ENCODE results near the gene ZIK1. TPM values are rescaled to one million over a fixed set of nuclear protein-coding genes. Genes with fewer than 3 reads are reported as not detected.
A peak's percentile ranks its signal among the peaks of the same experiment; 100 is the strongest.

The ZIK1 gene
- total and polyA plus RNA-seq, 2 of the 8 experiments (the other 6 are each of a cell fraction or from before 2014, with no cell fraction given), result 19.4 to 36.5 TPM

DNA sequence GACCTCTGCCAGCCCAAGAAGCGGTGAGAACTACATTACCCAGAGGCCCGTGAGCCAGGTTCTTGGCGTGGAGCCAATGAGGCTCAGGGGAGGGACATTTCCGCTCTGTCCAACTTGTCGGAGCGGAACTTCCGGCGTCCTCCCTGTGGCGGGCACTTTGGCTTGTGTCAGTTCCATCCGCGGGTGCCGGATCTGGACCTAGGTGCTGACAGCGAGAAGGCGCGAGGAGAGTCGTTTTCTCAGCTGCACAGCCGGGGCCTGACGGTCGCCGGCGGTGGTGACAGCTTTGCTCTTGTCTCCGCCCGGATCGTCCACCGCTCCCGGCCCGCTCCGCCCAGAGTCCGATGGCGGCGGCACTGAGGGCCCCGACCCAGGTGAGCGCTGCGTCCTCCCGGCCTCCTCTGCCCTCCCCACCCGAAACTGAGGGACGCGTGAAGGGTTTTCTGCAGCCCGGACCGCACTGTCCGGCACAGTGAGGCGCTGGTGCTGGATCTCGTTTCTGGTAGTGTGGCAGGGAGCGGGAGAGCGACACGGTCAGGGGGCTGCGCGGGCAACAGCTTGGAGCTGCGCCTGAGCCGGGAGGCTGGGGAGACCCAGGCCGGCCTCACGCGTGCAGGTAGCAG is 15.9 kb downstream of the ZIK1 start, which contains the start of gene ZNF530 (continued):
- TF ChIP-seq, protein P1, sequence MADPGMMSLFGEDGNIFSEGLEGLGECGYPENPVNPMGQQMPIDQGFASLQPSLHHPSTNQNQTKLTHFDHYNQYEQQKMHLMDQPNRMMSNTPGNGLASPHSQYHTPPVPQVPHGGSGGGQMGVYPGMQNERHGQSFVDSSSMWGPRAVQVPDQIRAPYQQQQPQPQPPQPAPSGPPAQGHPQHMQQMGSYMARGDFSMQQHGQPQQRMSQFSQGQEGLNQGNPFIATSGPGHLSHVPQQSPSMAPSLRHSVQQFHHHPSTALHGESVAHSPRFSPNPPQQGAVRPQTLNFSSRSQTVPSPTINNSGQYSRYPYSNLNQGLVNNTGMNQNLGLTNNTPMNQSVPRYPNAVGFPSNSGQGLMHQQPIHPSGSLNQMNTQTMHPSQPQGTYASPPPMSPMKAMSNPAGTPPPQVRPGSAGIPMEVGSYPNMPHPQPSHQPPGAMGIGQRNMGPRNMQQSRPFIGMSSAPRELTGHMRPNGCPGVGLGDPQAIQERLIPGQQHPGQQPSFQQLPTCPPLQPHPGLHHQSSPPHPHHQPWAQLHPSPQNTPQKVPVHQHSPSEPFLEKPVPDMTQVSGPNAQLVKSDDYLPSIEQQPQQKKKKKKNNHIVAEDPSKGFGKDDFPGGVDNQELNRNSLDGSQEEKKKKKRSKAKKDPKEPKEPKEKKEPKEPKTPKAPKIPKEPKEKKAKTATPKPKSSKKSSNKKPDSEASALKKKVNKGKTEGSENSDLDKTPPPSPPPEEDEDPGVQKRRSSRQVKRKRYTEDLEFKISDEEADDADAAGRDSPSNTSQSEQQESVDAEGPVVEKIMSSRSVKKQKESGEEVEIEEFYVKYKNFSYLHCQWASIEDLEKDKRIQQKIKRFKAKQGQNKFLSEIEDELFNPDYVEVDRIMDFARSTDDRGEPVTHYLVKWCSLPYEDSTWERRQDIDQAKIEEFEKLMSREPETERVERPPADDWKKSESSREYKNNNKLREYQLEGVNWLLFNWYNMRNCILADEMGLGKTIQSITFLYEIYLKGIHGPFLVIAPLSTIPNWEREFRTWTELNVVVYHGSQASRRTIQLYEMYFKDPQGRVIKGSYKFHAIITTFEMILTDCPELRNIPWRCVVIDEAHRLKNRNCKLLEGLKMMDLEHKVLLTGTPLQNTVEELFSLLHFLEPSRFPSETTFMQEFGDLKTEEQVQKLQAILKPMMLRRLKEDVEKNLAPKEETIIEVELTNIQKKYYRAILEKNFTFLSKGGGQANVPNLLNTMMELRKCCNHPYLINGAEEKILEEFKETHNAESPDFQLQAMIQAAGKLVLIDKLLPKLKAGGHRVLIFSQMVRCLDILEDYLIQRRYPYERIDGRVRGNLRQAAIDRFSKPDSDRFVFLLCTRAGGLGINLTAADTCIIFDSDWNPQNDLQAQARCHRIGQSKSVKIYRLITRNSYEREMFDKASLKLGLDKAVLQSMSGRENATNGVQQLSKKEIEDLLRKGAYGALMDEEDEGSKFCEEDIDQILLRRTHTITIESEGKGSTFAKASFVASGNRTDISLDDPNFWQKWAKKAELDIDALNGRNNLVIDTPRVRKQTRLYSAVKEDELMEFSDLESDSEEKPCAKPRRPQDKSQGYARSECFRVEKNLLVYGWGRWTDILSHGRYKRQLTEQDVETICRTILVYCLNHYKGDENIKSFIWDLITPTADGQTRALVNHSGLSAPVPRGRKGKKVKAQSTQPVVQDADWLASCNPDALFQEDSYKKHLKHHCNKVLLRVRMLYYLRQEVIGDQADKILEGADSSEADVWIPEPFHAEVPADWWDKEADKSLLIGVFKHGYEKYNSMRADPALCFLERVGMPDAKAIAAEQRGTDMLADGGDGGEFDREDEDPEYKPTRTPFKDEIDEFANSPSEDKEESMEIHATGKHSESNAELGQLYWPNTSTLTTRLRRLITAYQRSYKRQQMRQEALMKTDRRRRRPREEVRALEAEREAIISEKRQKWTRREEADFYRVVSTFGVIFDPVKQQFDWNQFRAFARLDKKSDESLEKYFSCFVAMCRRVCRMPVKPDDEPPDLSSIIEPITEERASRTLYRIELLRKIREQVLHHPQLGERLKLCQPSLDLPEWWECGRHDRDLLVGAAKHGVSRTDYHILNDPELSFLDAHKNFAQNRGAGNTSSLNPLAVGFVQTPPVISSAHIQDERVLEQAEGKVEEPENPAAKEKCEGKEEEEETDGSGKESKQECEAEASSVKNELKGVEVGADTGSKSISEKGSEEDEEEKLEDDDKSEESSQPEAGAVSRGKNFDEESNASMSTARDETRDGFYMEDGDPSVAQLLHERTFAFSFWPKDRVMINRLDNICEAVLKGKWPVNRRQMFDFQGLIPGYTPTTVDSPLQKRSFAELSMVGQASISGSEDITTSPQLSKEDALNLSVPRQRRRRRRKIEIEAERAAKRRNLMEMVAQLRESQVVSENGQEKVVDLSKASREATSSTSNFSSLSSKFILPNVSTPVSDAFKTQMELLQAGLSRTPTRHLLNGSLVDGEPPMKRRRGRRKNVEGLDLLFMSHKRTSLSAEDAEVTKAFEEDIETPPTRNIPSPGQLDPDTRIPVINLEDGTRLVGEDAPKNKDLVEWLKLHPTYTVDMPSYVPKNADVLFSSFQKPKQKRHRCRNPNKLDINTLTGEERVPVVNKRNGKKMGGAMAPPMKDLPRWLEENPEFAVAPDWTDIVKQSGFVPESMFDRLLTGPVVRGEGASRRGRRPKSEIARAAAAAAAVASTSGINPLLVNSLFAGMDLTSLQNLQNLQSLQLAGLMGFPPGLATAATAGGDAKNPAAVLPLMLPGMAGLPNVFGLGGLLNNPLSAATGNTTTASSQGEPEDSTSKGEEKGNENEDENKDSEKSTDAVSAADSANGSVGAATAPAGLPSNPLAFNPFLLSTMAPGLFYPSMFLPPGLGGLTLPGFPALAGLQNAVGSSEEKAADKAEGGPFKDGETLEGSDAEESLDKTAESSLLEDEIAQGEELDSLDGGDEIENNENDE (IDR thresholded peaks at IDR 0.05; ENCODE audit: insufficient replicate concordance, low read length), result no peak
- no peak for TF ChIP-seq SIRT6 (IDR thresholded peaks at IDR 0.05; ENCODE audit: low read length)
- no peak for TF ChIP-seq RXRA (IDR thresholded peaks at IDR 0.05; ENCODE audit: insufficient read depth, low read depth, low read length)
- TF ChIP-seq TBP (IDR thresholded peaks at IDR 0.05; ENCODE audit: low read depth, low read length), result no peak
- no peak; the same call in 1 of the 2 replicates for TF ChIP-seq SP2 (IDR thresholded peaks at IDR 0.05; ENCODE audit: low read length)
- peak; percentile 86 for TF ChIP-seq SIX5 (IDR thresholded peaks at IDR 0.05; ENCODE audit: low read depth, low read length)
- TF ChIP-seq BCL11A (IDR thresholded peaks at IDR 0.05; ENCODE audit: low read depth in 2 of 2, low read length in 2 of 2), result no peak

All from H1 (cell line).